Measurements from ENCODE around the gene PRUNE2. TPM values are rescaled to one million over a fixed set of nuclear protein-coding genes. Genes with fewer than 3 reads are reported as not detected.

The PRUNE2 gene
- total and polyA plus RNA-seq, 2 of the 8 experiments (the other 6 are each of a cell fraction or from before 2014, with no cell fraction given): 5.5 to 13.3 TPM

DNA sequence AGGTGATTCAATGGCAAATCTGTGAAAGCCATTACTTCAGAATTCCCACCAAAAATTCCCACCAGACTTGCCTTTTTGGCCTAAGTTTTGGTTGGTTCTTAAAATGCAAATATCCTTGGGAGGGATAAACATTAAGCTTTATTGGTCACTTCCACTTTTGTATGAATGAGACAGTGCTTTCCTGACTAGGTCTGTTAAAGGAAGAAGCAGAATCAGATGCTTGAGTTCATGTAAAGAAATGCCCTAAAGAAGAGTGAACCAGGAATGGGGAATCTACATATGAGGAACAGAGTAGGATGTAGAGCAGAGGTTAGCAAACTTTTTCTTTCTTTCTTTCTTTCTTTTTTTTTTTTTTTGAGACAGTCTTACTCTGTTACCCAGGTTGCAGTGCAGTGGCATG, 317.6 kb downstream of the PRUNE2 start:
- H2BK5ac ChIP-seq (ENCODE audit: low read depth, low read length): no peak overlapping the region
- no peak overlapping the region for H2AK5ac ChIP-seq (ENCODE audit: low read depth, low read length)
- ChIA-PET CTCF (ENCODE audit: partially characterized antibody) (interaction anchor here (0.8 kb wide), 1 partner anchor 141 kb away, joined by 4 read pairs; no protein-coding TSS in a partner anchor), POLR2A (ENCODE audit: partially characterized antibody) (no interaction called here)
- no peak for TF ChIP-seq SRF (IDR thresholded peaks at IDR 0.05; ENCODE audit: low read depth, low read length)
- H3K18ac ChIP-seq (ENCODE audit: extremely low read depth, low read length): no peak overlapping the region
- H2BK120ac ChIP-seq (replicated peaks; ENCODE audit: low read depth, low read length): no peak overlapping the region
- H2AFZ ChIP-seq (ENCODE audit: low read length): no peak overlapping the region
- H3K9me3 ChIP-seq (ENCODE audit: insufficient read depth in 2 of 2, low read depth in 1 of 2, low read length in 1 of 2): no peaks in the 10 kb centered on the region
- H2BK12ac ChIP-seq (ENCODE audit: low read depth, low read length): no peak overlapping the region
- H3K9ac ChIP-seq (replicated peaks in 1 of 4; ENCODE audit: extremely low read depth in 1 of 4, low read depth in 3 of 4, low read length in 3 of 4): no peak overlapping the region
- no peak overlapping the region for H3K4ac ChIP-seq (replicated peaks; ENCODE audit: insufficient read length, low read depth, low read length)
- H3K23me2 ChIP-seq (ENCODE audit: low read depth, low read length): no peaks in the 10 kb centered on the region
- H4K5ac ChIP-seq (ENCODE audit: insufficient read length, low read depth, low read length): no peak overlapping the region
- H3K56ac ChIP-seq (replicated peaks; ENCODE audit: insufficient read length, low read depth, low read length): no peak overlapping the region
- H3K79me2 ChIP-seq (ENCODE audit: control insufficient read depth in 1 of 2, insufficient read depth in 2 of 2, low read length in 2 of 2): no peaks in the 10 kb centered on the region
- H3K4me2 ChIP-seq (ENCODE audit: insufficient read depth in 1 of 2, low read depth in 2 of 2, low read length in 2 of 2): no peak overlapping the region
- no peak overlapping the region for H3K14ac ChIP-seq (ENCODE audit: insufficient read length)
- no peak overlapping the region for H4K8ac ChIP-seq (ENCODE audit: extremely low read depth, insufficient read depth, low read length)
- no peaks in the 10 kb centered on the region for H3K36me3 ChIP-seq (ENCODE audit: control insufficient read depth in 2 of 4, insufficient read depth in 4 of 4, low read length in 3 of 4)
- FAIRE-seq (no peak), DNase-seq (ENCODE audit: low read depth in 1 of 2, low spot score in 2 of 2) (no peak)
- no peaks in the 10 kb centered on the region for H3K27me3 ChIP-seq (replicated peaks in 1 of 4; ENCODE audit: control insufficient read depth in 3 of 4, extremely low read depth in 1 of 4, insufficient read depth in 3 of 4, low read length in 3 of 4)
- H4K91ac ChIP-seq (replicated peaks; ENCODE audit: insufficient read length, low read length): no peak overlapping the region
- H4K20me1 ChIP-seq (replicated peaks in 1 of 2; ENCODE audit: control insufficient read depth in 1 of 2, insufficient read depth in 2 of 2, low read length in 2 of 2): no peaks in the 10 kb centered on the region
- H3K4me1 ChIP-seq (replicated peaks in 1 of 4; ENCODE audit: control insufficient read depth in 3 of 4, insufficient read depth in 4 of 4, low read length in 3 of 4): peaks cover 1 to 17% (median 16%) of the 10 kb centered on the region in 4 experiments; a peak in 6 of 7 replicates
- H3K27ac ChIP-seq (ENCODE audit: low read depth, low read length): no peak overlapping the region
- H3K4me3 ChIP-seq (ENCODE audit: extremely low read depth in 1 of 4, insufficient read depth in 2 of 4, low read depth in 3 of 4, low read length in 4 of 4): no peak overlapping the region
- H2BK15ac ChIP-seq (ENCODE audit: low read length): no peak overlapping the region
- no peak overlapping the region for H3K23ac ChIP-seq (ENCODE audit: insufficient read length)
- H3K79me1 ChIP-seq (ENCODE audit: low read depth, low read length): no peaks in the 10 kb centered on the region
- H2BK20ac ChIP-seq (ENCODE audit: low read length): no peak overlapping the region

All from H1 (cell line).